ENCODE measurements around the gene WDR48. TPM values are rescaled to one million over a fixed set of nuclear protein-coding genes. Genes with fewer than 3 reads are reported as not detected.

The WDR48 gene
- total and polyA plus RNA-seq, 9 of the 15 experiments (the other 6 are each of a cell fraction or from before 2014, with no cell fraction given) = 26.6 to 70.6 (median 48.0) TPM

GRCh38 chr3:39025222-39025970 lies 26.4 kb upstream of the WDR48 start (continued):
- TF ChIP-seq ZBTB9 (CRISPR knock-in tag; IDR thresholded peaks at IDR 0.05) = 0 out of 2 replicates have a peak, but pooled peaks have one; percentile 26
- peak; percentile 89 to 96 for TF ChIP-seq SRF (CRISPR knock-in tag; IDR thresholded peaks at IDR 0.05)
- no peak for TF ChIP-seq ZNF77 (CRISPR knock-in tag; IDR thresholded peaks at IDR 0.05)
- peak; percentile 65 for TF ChIP-seq ZNF507 (tag; conservative IDR thresholded peaks at IDR 0.05)
- no peak for TF ChIP-seq RBFOX2 (IDR thresholded peaks at IDR 0.05; ENCODE audit: low read depth, low read length)
- TF ChIP-seq ZNF165 (CRISPR knock-in tag; IDR thresholded peaks at IDR 0.05; ENCODE audit: borderline replicate concordance) = no peak
- no peak for TF ChIP-seq GTF2A2 (tag; IDR thresholded peaks at IDR 0.05)
- no peak for TF ChIP-seq POU5F1 (IDR thresholded peaks at IDR 0.05; ENCODE audit: borderline replicate concordance, low read depth, low read length, partially characterized antibody)
- TF ChIP-seq ZKSCAN8 (CRISPR knock-in tag; IDR thresholded peaks at IDR 0.05) = no peak
- no peak for TF ChIP-seq NFE2L1 (tag; IDR thresholded peaks at IDR 0.05; ENCODE audit: borderline replicate concordance, low read depth)
- peak; percentile 40 for TF ChIP-seq RFX1 (IDR thresholded peaks at IDR 0.05)
- peak; percentile 79 for TF ChIP-seq KLF1 (tag; IDR thresholded peaks at IDR 0.05)
- peak; percentile 94 for TF ChIP-seq CREB3 (tag; conservative IDR thresholded peaks at IDR 0.05; ENCODE audit: low read depth)
- TF ChIP-seq BCL6 (CRISPR knock-in tag; IDR thresholded peaks at IDR 0.05) = peak; percentile 54; the same call in 1 of the 2 replicates
- peak; percentile 80; the same call in 1 of the 2 replicates for TF ChIP-seq BACH1 (tag; IDR thresholded peaks at IDR 0.05)
- TF ChIP-seq POLR2G (IDR thresholded peaks at IDR 0.05; ENCODE audit: low read depth, low read length) = no peak
- no peak for TF ChIP-seq HDAC3 (IDR thresholded peaks at IDR 0.05; ENCODE audit: borderline replicate concordance, partially characterized antibody)
- no peak for TF ChIP-seq ZNF740 (CRISPR knock-in tag; IDR thresholded peaks at IDR 0.05)
- TF ChIP-seq ZNF740 (tag; IDR thresholded peaks at IDR 0.05) = peak in 1 of 2 experiments; percentile 76; a peak in 1 of 4 replicates
- no peak for TF ChIP-seq HMBOX1 (IDR thresholded peaks at IDR 0.05)
- TF ChIP-seq POLR2H (tag; IDR thresholded peaks at IDR 0.05; ENCODE audit: low read depth) = peak; percentile 54
- TF ChIP-seq ZKSCAN1 (IDR thresholded peaks at IDR 0.05; ENCODE audit: low read depth, low read length) = no peak
- TF ChIP-seq KAT7 (CRISPR knock-in tag; IDR thresholded peaks at IDR 0.05; ENCODE audit: borderline replicate concordance) = no peak
- TF ChIP-seq ZNF174 (CRISPR knock-in tag; IDR thresholded peaks at IDR 0.05) = peak; percentile 48; the same call in 1 of the 2 replicates
- TF ChIP-seq ZNF830 (CRISPR knock-in tag; IDR thresholded peaks at IDR 0.05) = no peak
